ENCODE results near the gene C6orf62. TPM values are rescaled to one million over a fixed set of nuclear protein-coding genes. Genes with fewer than 3 reads are reported as not detected.
A peak's percentile ranks its signal among the peaks of the same experiment; 100 is the strongest.
"Not testable (repeated sequence)": the region's sequence is repeated elsewhere in the genome, so short reads cannot be mapped to it uniquely, and the experiment has no call there.

The C6orf62 gene
- total RNA-seq, 6 experiments from 2014 or later: 105 to 120 (median 115) TPM

DNA sequence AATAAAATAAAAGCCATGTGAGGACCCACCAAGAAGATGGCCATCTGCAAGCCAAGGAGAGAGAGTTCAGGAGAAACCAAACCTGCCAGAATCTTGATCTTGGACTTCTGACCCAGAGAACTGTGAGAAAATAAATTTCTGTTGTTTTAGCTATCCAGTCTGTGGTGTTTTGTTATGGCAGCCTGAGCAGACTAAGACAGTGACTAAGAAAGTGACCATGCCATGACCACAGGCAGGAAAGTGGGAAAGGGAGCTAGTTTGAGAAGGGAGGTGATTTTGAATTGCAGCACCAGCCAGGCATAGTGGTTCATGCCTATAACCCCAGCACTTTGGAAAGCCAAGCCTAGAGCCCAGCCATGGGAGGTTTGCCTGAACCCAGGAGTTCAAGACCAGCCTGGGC, 21.9 kb upstream of the C6orf62 start:
- TF ChIP-seq, protein P1, sequence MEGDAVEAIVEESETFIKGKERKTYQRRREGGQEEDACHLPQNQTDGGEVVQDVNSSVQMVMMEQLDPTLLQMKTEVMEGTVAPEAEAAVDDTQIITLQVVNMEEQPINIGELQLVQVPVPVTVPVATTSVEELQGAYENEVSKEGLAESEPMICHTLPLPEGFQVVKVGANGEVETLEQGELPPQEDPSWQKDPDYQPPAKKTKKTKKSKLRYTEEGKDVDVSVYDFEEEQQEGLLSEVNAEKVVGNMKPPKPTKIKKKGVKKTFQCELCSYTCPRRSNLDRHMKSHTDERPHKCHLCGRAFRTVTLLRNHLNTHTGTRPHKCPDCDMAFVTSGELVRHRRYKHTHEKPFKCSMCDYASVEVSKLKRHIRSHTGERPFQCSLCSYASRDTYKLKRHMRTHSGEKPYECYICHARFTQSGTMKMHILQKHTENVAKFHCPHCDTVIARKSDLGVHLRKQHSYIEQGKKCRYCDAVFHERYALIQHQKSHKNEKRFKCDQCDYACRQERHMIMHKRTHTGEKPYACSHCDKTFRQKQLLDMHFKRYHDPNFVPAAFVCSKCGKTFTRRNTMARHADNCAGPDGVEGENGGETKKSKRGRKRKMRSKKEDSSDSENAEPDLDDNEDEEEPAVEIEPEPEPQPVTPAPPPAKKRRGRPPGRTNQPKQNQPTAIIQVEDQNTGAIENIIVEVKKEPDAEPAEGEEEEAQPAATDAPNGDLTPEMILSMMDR (IDR thresholded peaks at IDR 0.05): no peak
- Mint-ChIP-seq H3K27ac (peak overlapping the region; percentile 64), H3K4me3 (peak overlapping the region; percentile 30; the same call in 1 of the 2 replicates), H3K27me3 (ENCODE audit: insufficient read depth) (peaks cover 6% of the 10 kb centered on the region), H3K9me3 (no peaks in the 10 kb centered on the region), H3K36me3 (ENCODE audit: low read depth) (no peaks in the 10 kb centered on the region), H3K4me1 (ENCODE audit: low read depth) (peaks cover 53% of the 10 kb centered on the region)
- peak; percentile 59 for DNase-seq

DNA sequence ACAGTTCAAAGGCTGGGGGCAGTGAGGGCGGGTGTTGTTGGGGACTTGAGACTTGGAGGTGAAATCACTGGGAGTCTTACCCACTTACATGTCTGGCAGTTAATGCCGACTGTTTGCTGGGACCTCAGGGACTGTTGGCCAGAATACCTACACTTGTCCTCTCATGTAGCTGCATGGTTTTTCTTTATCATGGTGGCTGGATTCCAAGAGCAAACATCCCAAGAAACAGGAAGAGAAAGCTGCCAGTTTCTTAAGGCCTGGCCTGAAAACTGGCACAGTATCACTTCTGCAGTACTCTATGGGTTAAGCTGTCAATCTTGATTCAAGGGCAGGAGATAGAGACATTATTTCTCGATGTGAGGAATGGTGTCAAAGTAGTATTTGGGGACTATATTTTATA, 19.8 kb upstream of the C6orf62 start:
- TF ChIP-seq, protein P1 (IDR thresholded peaks at IDR 0.05): no peak
- Mint-ChIP-seq H3K36me3 (ENCODE audit: low read depth) (no peaks in the 10 kb centered on the region), H3K27ac (no peak overlapping the region), H3K27me3 (ENCODE audit: insufficient read depth) (peaks cover 6% of the 10 kb centered on the region), H3K4me1 (ENCODE audit: low read depth) (peaks cover 42% of the 10 kb centered on the region), H3K9me3 (no peaks in the 10 kb centered on the region), H3K4me3 (no peak overlapping the region)
- DNase-seq: no peak

GRCh38 chr6:24734710-24735109, 15.8 kb upstream of the C6orf62 start:
- DNase-seq; H3K36me3 Mint-ChIP-seq (ENCODE audit: low read depth); H3K27me3 Mint-ChIP-seq (ENCODE audit: insufficient read depth); H3K4me3 Mint-ChIP-seq; H3K4me1 Mint-ChIP-seq (ENCODE audit: low read depth); H3K27ac Mint-ChIP-seq: not testable (repeated sequence)
- H3K9me3 Mint-ChIP-seq: peaks cover 26% of the 10 kb centered on the region

DNA sequence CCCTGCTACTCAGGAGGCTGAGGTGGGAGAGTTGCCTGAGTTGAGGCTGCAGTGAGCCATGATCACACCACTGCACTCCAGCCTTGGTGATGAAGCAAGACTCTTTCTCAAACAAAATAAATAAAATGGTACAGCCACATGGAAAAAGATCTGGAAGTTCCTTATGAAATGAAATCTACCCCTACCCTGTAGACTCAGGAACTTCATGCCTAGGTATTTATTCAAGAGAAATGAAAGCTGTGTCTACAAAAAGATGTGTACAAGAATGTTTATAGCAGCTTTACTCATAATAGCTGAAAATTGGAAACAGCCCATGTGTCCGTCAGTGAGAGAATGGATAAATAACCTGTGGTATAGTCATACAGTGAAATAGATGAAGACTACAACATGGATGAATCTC, 15.2 kb upstream of the C6orf62 start:
- TF ChIP-seq, protein P1 (IDR thresholded peaks at IDR 0.05): no peak
- peaks cover 7% of the 10 kb centered on the region; the same call in 1 of the 2 replicates for H3K4me1 Mint-ChIP-seq (ENCODE audit: low read depth)
- H3K27ac Mint-ChIP-seq: no peak overlapping the region
- no peak for DNase-seq
- no peak overlapping the region for H3K4me3 Mint-ChIP-seq
- peaks cover 29% of the 10 kb centered on the region for H3K9me3 Mint-ChIP-seq
- peaks cover 8% of the 10 kb centered on the region for H3K36me3 Mint-ChIP-seq (ENCODE audit: low read depth)
- H3K27me3 Mint-ChIP-seq (ENCODE audit: insufficient read depth): peaks cover 9% of the 10 kb centered on the region

DNA sequence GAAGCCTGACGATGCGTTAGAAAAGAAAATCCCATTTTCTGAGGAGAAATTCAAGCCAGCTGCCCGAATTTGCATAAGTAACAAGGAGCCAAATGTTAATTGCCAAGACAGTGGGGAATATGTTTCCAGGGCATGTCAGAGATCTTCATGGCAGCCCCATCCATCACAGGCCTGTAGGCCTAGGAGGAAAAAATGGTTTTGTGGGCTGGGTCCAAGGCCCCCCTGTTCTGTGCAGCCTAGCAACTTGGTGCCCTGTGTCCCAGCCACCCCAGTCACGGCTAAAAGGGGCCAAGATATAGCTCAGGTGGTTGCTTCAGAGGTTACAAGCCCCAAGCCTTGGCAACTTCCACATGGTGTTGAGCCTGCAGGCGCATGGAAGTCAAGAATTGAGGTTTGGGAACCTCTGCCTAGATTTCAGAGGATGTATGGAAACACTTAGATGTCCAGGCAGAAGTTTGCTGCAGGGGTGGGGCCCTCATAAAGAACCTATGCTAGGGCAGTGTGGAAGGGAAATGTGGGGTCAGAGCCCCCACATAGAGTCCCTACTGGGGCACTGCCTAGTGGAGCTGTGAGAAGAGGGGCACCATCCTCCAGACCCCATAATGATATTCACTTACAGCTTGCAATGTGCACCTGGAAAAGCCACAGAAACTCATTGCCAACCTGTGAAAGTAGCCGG, 12.6 kb upstream of the C6orf62 start:
- not testable (repeated sequence) for H3K27ac Mint-ChIP-seq; DNase-seq; H3K27me3 Mint-ChIP-seq (ENCODE audit: insufficient read depth); H3K36me3 Mint-ChIP-seq (ENCODE audit: low read depth); H3K4me3 Mint-ChIP-seq; H3K4me1 Mint-ChIP-seq (ENCODE audit: low read depth)
- H3K9me3 Mint-ChIP-seq: peaks cover 29% of the 10 kb centered on the region

- not testable (repeated sequence) for H3K4me3 Mint-ChIP-seq; H3K27me3 Mint-ChIP-seq (ENCODE audit: insufficient read depth); H3K36me3 Mint-ChIP-seq (ENCODE audit: low read depth); DNase-seq; H3K27ac Mint-ChIP-seq; H3K4me1 Mint-ChIP-seq (ENCODE audit: low read depth)
- peaks cover 29% of the 10 kb centered on the region for H3K9me3 Mint-ChIP-seq
Measured at GRCh38 chr6:24730653-24731052, 11.7 kb upstream of the C6orf62 start.

- H3K9me3 Mint-ChIP-seq: no peaks in the 10 kb centered on the region
- H3K27ac Mint-ChIP-seq: no peak overlapping the region
- H3K27me3 Mint-ChIP-seq (ENCODE audit: insufficient read depth): peaks cover 14% of the 10 kb centered on the region
- DNase-seq: no peak
- no peak overlapping the region for H3K4me3 Mint-ChIP-seq
- H3K36me3 Mint-ChIP-seq (ENCODE audit: low read depth): peaks cover 22% of the 10 kb centered on the region
- H3K4me1 Mint-ChIP-seq (ENCODE audit: low read depth): peaks cover 16% of the 10 kb centered on the region
- TF ChIP-seq, protein P1 (IDR thresholded peaks at IDR 0.05): no peak
Measured at GRCh38 chr6:24723270-24723669, 4.3 kb upstream of the C6orf62 start.

All from HFFc6 (cell line).